CD14-positive monocyte (primary cell): ENCODE data around the gene RASAL2. TPM values are rescaled to one million over a fixed set of nuclear protein-coding genes. Genes with fewer than 3 reads are reported as not detected.

ENCODE experiments used
- DNase-seq, 3 donors: peaks; one replicate each; pipeline ENCODE4 v3.0.0-alpha.2; 2011 to 2022
- H2AFZ ChIP-seq: 2 replicates; pipeline ENCODE4 v1.6.0; 2012; ENCODE audit warnings: mild to moderate bottlenecking, low read depth, low read length, inconsistent platforms; ENCODE audit not compliant: insufficient read depth, poor library complexity, severe bottlenecking
- H3K27ac ChIP-seq, 2 donors: 1 replicate in 1 of 2; 2 replicates in 1 of 2; pipeline ENCODE4 v1.5.1; 2012 to 2013; ENCODE audit warnings: low read length in 2 of 2, control low read depth in 1 of 2, inconsistent platforms in 1 of 2, low read depth in 1 of 2, mild to moderate bottlenecking in 1 of 2
- H3K27me3 ChIP-seq, 2 donors: one replicate each; pipeline versions ENCODE4 v1.6.0 to v1.6.1; 2011 to 2013; ENCODE audit warnings: low read length in 2 of 2; ENCODE audit not compliant: control insufficient read depth in 2 of 2, insufficient read depth in 2 of 2
- H3K36me3 ChIP-seq, 2 donors: replicated peaks in 1 of 2; 1 replicate in 1 of 2; 2 replicates in 1 of 2; pipeline versions ENCODE4 v1.5.1 to v1.6.1; 2012 to 2013; ENCODE audit warnings: low read length in 2 of 2, control low read depth in 1 of 2, inconsistent platforms in 1 of 2, mild to moderate bottlenecking in 1 of 2; ENCODE audit not compliant: insufficient read depth in 2 of 2, control insufficient read depth in 1 of 2
- H3K4me1 ChIP-seq, 2 donors: 1 replicate in 1 of 2; 2 replicates in 1 of 2; pipeline versions ENCODE4 v1.5.1 to v1.6.1; 2012 to 2013; ENCODE audit warnings: low read length in 2 of 2, control low read depth in 1 of 2, inconsistent platforms in 1 of 2, mild to moderate bottlenecking in 1 of 2, moderate library complexity in 1 of 2; ENCODE audit not compliant: insufficient read depth in 2 of 2, control insufficient read depth in 1 of 2
- H3K4me2 ChIP-seq: replicated peaks from 2 replicates; pipeline ENCODE3; 2012; ENCODE audit warnings: low read length, moderate library complexity, mild to moderate bottlenecking; ENCODE audit not compliant: poor library complexity, severe bottlenecking; ENCODE audit errors: extremely low read depth
- H3K4me3 ChIP-seq, 3 experiments: fragments of 200-600 bp in 1 of 3; sonication (generic) in 1 of 3; replicated peaks in 1 of 3; 1 replicate in 2 of 3; 2 replicates in 1 of 3; pipeline ENCODE4 v1.5.1; 2011 to 2013; ENCODE audit warnings: low read length in 3 of 3, mild to moderate bottlenecking in 3 of 3, control low read depth in 2 of 3, low read depth in 2 of 3, inconsistent platforms in 1 of 3, moderate library complexity in 1 of 3
- H3K79me2 ChIP-seq: 2 replicates; pipeline ENCODE4 v1.6.0; 2012; ENCODE audit warnings: mild to moderate bottlenecking, control low read depth, inconsistent platforms, low read length, moderate library complexity; ENCODE audit not compliant: insufficient read depth
- H3K9ac ChIP-seq: 2 replicates; pipeline ENCODE4 v1.6.0; 2017; ENCODE audit warnings: low read length, mild to moderate bottlenecking; ENCODE audit not compliant: insufficient read depth, poor library complexity, severe bottlenecking
- H3K9me3 ChIP-seq, 2 donors: replicated peaks in 1 of 2; 1 replicate in 1 of 2; 2 replicates in 1 of 2; pipeline versions ENCODE4 v1.5.1 to v1.6.1; 2012 to 2013; ENCODE audit warnings: low read length in 2 of 2, control low read depth in 1 of 2; ENCODE audit not compliant: control insufficient read depth in 1 of 2, insufficient read depth in 1 of 2
- H4K20me1 ChIP-seq: 2 replicates; pipeline ENCODE4 v1.6.0; 2012; ENCODE audit warnings: mild to moderate bottlenecking, low read length, control low read depth, moderate library complexity; ENCODE audit not compliant: insufficient read depth
- H3K27ac Mint-ChIP-seq, 7 donors: one replicate each; pipeline ENCODE4 v1.8.0; 2020; ENCODE audit warnings: mild to moderate bottlenecking in 7 of 7, mixed read lengths in 7 of 7, moderate library complexity in 6 of 7, inconsistent platforms in 2 of 7
- H3K27me3 Mint-ChIP-seq, 3 donors: one replicate each; pipeline ENCODE4 v1.8.0; 2021 to 2022; ENCODE audit warnings: low read depth in 3 of 3, mild to moderate bottlenecking in 3 of 3, mixed read lengths in 3 of 3, moderate library complexity in 3 of 3, inconsistent platforms in 1 of 3
- H3K36me3 Mint-ChIP-seq, 2 donors: one replicate each; pipeline ENCODE4 v1.8.0; 2020; ENCODE audit warnings: mixed read lengths in 2 of 2, inconsistent platforms in 1 of 2, mild to moderate bottlenecking in 1 of 2
- H3K4me1 Mint-ChIP-seq: one replicate; pipeline ENCODE4 v1.8.0; 2020; ENCODE audit warnings: mild to moderate bottlenecking, mixed read lengths
- H3K4me3 Mint-ChIP-seq, 2 donors: one replicate each; pipeline ENCODE4 v1.8.0; 2020; ENCODE audit warnings: mild to moderate bottlenecking in 2 of 2, mixed read lengths in 2 of 2, moderate library complexity in 1 of 2
- H3K9me3 Mint-ChIP-seq, 7 donors: one replicate each; pipeline ENCODE4 v1.8.0; 2020 to 2022; ENCODE audit warnings: mixed read lengths in 7 of 7, mild to moderate bottlenecking in 6 of 7, moderate library complexity in 6 of 7, inconsistent platforms in 2 of 7
- CTCF ChIP-seq: fragments of 200-600 bp; IDR thresholded peaks from one replicate; pipeline ENCODE4 v1.8.0; 2022; ENCODE audit warnings: antibody characterized with exemption, mild to moderate bottlenecking
- WGBS: methylation state at CpG from one replicate; pipeline ENCODE4 v1.1.5; 2013; ENCODE audit warnings: missing lambda C conversion rate; ENCODE audit not compliant: insufficient coverage; 5-methylcytosine and 5-hydroxymethylcytosine counted together
- intact Hi-C, 2 donors: fragments of 100-400 bp; cut with micrococcal nuclease; formaldehyde crosslinking; loops; one replicate each; pipeline versions ENCODE4 v1.15.0 to v1.15.1; 2023
- polyA plus RNA-seq, 3 donors: library from polyadenylated mRNA; depleted of rRNA in 1 of 3; unstranded in 2 of 3; stranded (reverse) in 1 of 3; fragments of 300-500 nt in 2 of 3; fragments of >200 nt in 1 of 3; fragmentation: Illumina TruSeq in 2 of 3; gene quantifications; 1 replicate in 2 of 3; 2 replicates in 1 of 3; pipeline ENCODE4 v1.2.3, GENCODE V29; 2012 to 2021

The RASAL2 gene
- polyA plus RNA-seq, 3 donors, result 0.15 to 1.00 (median 0.63) TPM

GRCh38 chr1:178501705-178502329, 407.9 kb downstream of the RASAL2 start:
- Histone ChIP-seq H4K20me1 (no peaks in the 10 kb centered on the region), H2AFZ (no peak overlapping the region), H3K36me3 (no peaks in the 10 kb centered on the region), H3K4me3 (no peak overlapping the region), H3K79me2 (no peaks in the 10 kb centered on the region), H3K27ac (no peak overlapping the region), H3K4me2 (no peak overlapping the region), H3K27me3 (no peaks in the 10 kb centered on the region), H3K9ac (no peak overlapping the region), H3K9me3 (no peaks in the 10 kb centered on the region), H3K4me1 (no peaks in the 10 kb centered on the region)
- H3K4me3 Mint-ChIP-seq, result no peak overlapping the region
- WGBS, result 31% methylated on average over 2 of the region's 5 CpGs
- H3K27me3 Mint-ChIP-seq, result peaks cover 2 to 4% (median 2%) of the 10 kb centered on the region in 3 donors
- peaks cover 1% of the 10 kb centered on the region for H3K4me1 Mint-ChIP-seq
- H3K36me3 Mint-ChIP-seq, result no peaks in the 10 kb centered on the region
- intact Hi-C loops, result loop anchor here in 1 of 2 donors (5.0 kb wide), 1 partner anchor 190 kb away; no protein-coding TSS in a partner anchor
- no peak overlapping the region for H3K27ac Mint-ChIP-seq
- peaks cover 0 to 1% (median 0%) of the 10 kb centered on the region in 7 donors for H3K9me3 Mint-ChIP-seq
- peak; percentile 96 for TF ChIP-seq CTCF
- DNase-seq, result peak; percentile 27 to 60 (median 59)

- Histone ChIP-seq H3K4me3 (no peak overlapping the region), H3K9ac (no peak overlapping the region), H4K20me1 (no peaks in the 10 kb centered on the region), H3K4me2 (no peak overlapping the region), H3K27ac (no peak overlapping the region), H3K36me3 (no peaks in the 10 kb centered on the region), H2AFZ (no peak overlapping the region), H3K9me3 (no peaks in the 10 kb centered on the region), H3K4me1 (no peaks in the 10 kb centered on the region), H3K27me3 (no peaks in the 10 kb centered on the region), H3K79me2 (no peaks in the 10 kb centered on the region)
- intact Hi-C loops, result loop anchor here in 1 of 2 donors (5.0 kb wide), 1 partner anchor 190 kb away; no protein-coding TSS in a partner anchor
- H3K36me3 Mint-ChIP-seq, result no peaks in the 10 kb centered on the region
- no peak overlapping the region for H3K27ac Mint-ChIP-seq
- H3K9me3 Mint-ChIP-seq, result peaks cover 0 to 1% (median 0%) of the 10 kb centered on the region in 7 donors
- H3K27me3 Mint-ChIP-seq, result peaks cover 2 to 4% (median 2%) of the 10 kb centered on the region in 3 donors
- peaks cover 1% of the 10 kb centered on the region for H3K4me1 Mint-ChIP-seq
- no peak for DNase-seq
- TF ChIP-seq CTCF, result no peak
- WGBS, result 100% methylated on average over 2 of the region's 3 CpGs
- no peak overlapping the region for H3K4me3 Mint-ChIP-seq
Observed at GRCh38 chr1:178502330-178502714, 408.4 kb downstream of the RASAL2 start.
